ENCODE measurements around the gene CPD. TPM values are rescaled to one million over a fixed set of nuclear protein-coding genes. Genes with fewer than 3 reads are reported as not detected.
"Not testable (repeated sequence)": the region's sequence is repeated elsewhere in the genome, so short reads cannot be mapped to it uniquely, and the experiment has no call there.

The CPD gene
- total and polyA plus RNA-seq, 2 experiments from 2014 or later: 28.0 to 121 TPM

DNA sequence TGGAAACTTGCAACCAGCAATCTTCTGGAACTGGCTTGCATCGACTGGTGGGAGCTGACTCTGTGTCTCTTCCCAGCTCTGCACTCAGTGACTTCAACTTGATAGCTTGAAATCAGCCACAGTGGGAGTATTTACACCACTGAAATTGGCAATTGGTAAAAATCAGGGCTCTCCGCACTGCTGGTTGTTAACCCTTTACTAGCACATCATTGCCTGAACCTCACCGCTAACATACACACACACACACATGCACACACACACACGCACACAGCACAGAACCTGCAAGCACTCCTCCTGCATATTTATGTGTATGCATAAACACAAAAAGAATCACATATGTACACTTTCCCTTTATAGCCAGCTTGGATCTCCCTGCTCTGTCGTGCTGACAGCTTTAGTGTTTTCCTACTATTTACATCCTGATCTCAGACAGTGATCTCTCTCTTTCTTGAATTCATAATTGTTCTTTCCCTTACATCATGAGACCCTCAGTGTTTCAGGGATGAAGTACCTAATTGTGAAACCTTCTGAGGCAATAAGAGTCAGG, 37.0 kb upstream of the CPD start:
- H2AFZ ChIP-seq: no peak overlapping the region
- H3K4me1 ChIP-seq (ENCODE audit: insufficient read depth): peaks cover 15% of the 10 kb centered on the region
- in situ Hi-C loops (cut with MboI): no loop called here
- H3K9ac ChIP-seq: no peak overlapping the region
- H3K36me3 ChIP-seq (ENCODE audit: low read depth): no peaks in the 10 kb centered on the region
- H3K27ac ChIP-seq: no peak overlapping the region
- 0 out of 2 replicates have a peak, but pooled peaks cover 8% of the 10 kb centered on the region for H3F3A ChIP-seq (ENCODE audit: insufficient read depth)
- no peak for TF ChIP-seq EZH2phosphoT487 (IDR thresholded peaks at IDR 0.05; ENCODE audit: insufficient read depth, low read depth)
- no peak for TF ChIP-seq EZH2 (IDR thresholded peaks at IDR 0.05; ENCODE audit: insufficient read depth, poor library complexity, severe bottlenecking)
- no peak for DNase-seq
- no peaks in the 10 kb centered on the region for H3K9me3 ChIP-seq (ENCODE audit: low read depth)
- no peaks in the 10 kb centered on the region for H4K20me1 ChIP-seq (ENCODE audit: insufficient read depth)
- H3K79me2 ChIP-seq (ENCODE audit: insufficient read depth): no peaks in the 10 kb centered on the region
- no peaks in the 10 kb centered on the region for H3K27me3 ChIP-seq (replicated peaks; ENCODE audit: insufficient read depth)
- H3K4me3 ChIP-seq: no peak overlapping the region
- 85 to 97% methylated on average over 5 of the region's 5 CpGs for WGBS, 2 experiments (ENCODE audit: low coverage in 1 of 2, low lambda C conversion rate in 2 of 2, missing lambda C conversion rate in 2 of 2)
- H3K9me2 ChIP-seq (ENCODE audit: insufficient read depth): no peaks in the 10 kb centered on the region
- H3K4me2 ChIP-seq (ENCODE audit: unreplicated experiment): no peak overlapping the region

DNA sequence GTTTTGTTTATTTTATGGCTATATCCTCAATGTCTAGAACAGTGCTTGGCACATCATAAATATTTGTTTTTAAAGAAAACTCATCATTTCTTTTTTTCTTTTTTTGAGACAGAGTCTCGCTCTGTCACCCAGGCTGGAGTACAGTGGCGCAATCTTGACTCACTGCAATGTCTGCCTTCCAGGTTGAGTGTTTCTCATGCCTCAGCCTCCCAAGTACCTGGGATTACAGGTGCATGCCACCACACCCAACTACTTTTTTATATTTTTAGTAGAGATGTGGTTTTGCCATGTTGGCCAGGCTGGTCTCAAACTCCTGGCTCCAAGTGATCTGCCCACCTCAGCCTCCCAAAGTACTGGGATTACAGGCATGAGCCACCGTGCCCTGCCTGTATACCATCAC, 35.5 kb upstream of the CPD start:
- H3K9me2 ChIP-seq (ENCODE audit: insufficient read depth); H3K4me2 ChIP-seq (ENCODE audit: unreplicated experiment); H4K20me1 ChIP-seq (ENCODE audit: insufficient read depth); H3K27me3 ChIP-seq (replicated peaks; ENCODE audit: insufficient read depth); DNase-seq; H3K79me2 ChIP-seq (ENCODE audit: insufficient read depth); H3K4me3 ChIP-seq; H3K9me3 ChIP-seq (ENCODE audit: low read depth); H3F3A ChIP-seq (ENCODE audit: insufficient read depth); H3K36me3 ChIP-seq (ENCODE audit: low read depth); in situ Hi-C loops (cut with MboI); H3K9ac ChIP-seq; H2AFZ ChIP-seq; H3K27ac ChIP-seq: not testable (repeated sequence)
- WGBS, 2 experiments (ENCODE audit: low coverage in 1 of 2, low lambda C conversion rate in 2 of 2, missing lambda C conversion rate in 2 of 2): 80 to 93% methylated on average over 3 of the region's 3 CpGs
- H3K4me1 ChIP-seq (ENCODE audit: insufficient read depth): peaks cover 15% of the 10 kb centered on the region

DNA sequence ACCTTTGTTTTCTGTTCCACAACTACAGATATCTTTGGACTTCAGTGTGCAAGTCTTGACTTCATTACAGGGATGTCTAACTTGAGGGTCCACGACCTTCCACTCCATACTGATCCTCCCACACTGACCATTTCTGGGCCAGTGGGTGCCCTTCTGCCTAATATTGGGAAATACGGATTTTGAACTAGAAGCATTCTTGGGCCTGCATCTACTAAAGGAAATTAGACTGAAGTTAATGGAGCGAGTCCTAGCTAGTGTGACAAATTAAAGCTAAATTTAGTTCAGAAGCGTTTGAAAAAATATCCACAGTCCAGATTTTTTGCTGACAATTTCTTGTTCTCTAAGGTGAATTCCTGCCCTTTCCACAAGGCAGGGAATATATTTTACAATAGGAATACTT, 34.9 kb upstream of the CPD start:
- Histone ChIP-seq H3K4me1 (ENCODE audit: insufficient read depth) (peaks cover 15% of the 10 kb centered on the region), H2AFZ (no peak overlapping the region), H3K27ac (no peak overlapping the region), H3K4me3 (no peak overlapping the region), H3K9ac (no peak overlapping the region), H3K4me2 (ENCODE audit: unreplicated experiment) (no peak overlapping the region), H3K9me2 (ENCODE audit: insufficient read depth) (no peaks in the 10 kb centered on the region), H4K20me1 (ENCODE audit: insufficient read depth) (no peaks in the 10 kb centered on the region), H3K79me2 (ENCODE audit: insufficient read depth) (no peaks in the 10 kb centered on the region), H3K36me3 (ENCODE audit: low read depth) (no peaks in the 10 kb centered on the region), H3K9me3 (ENCODE audit: low read depth) (no peaks in the 10 kb centered on the region), H3K27me3 (replicated peaks; ENCODE audit: insufficient read depth) (no peaks in the 10 kb centered on the region), H3F3A (ENCODE audit: insufficient read depth) (0 out of 2 replicates have a peak, but pooled peaks cover 8% of the 10 kb centered on the region)
- no peak for TF ChIP-seq EZH2phosphoT487 (IDR thresholded peaks at IDR 0.05; ENCODE audit: insufficient read depth, low read depth)
- no peak for TF ChIP-seq EZH2 (IDR thresholded peaks at IDR 0.05; ENCODE audit: insufficient read depth, poor library complexity, severe bottlenecking)
- no peak for DNase-seq
- WGBS, 2 experiments (ENCODE audit: low coverage in 1 of 2, low lambda C conversion rate in 2 of 2, missing lambda C conversion rate in 2 of 2): 74 to 86% methylated on average over 4 of the region's 4 CpGs
- in situ Hi-C loops (cut with MboI): no loop called here

DNA sequence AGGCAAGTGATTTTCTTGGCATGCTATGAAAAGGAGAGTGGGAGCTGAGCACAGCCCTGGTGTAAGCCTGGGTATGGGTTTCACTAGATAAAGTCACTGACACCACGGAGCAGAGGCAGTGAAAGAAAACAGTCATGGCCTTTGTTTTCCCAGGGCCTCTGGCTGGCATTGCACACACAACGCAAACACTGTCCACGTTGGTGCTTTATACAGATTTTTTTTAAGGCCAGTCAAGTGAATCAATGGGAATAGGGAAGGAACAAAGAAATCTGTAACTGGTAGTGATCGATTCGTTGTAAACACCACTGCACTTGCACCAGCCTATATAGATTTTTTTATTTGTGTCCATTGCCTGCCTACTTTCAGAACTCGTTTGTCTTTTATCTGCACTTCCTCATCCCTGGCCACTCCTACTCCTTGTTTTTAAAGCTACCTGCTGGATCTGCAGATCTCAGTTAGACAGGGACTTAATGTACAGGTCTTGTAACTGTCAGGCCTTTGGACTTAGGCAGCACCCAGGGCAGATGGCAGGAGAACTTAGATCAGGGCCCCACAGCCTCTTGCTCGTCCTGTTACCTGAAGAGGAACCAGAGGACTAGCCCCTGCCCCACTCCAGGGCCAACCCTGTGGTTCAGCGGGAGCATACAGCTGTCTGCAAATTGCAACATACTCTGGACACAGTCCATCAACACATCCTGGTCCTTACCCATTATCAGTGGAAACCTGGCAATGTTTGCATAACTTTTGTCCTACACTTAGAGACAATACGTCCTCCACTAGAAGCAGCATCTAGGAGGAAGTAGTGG, 34.2 kb upstream of the CPD start:
- Histone ChIP-seq H3K27ac (no peak overlapping the region), H3K9ac (no peak overlapping the region), H3K36me3 (ENCODE audit: low read depth) (no peaks in the 10 kb centered on the region), H3K27me3 (replicated peaks; ENCODE audit: insufficient read depth) (no peaks in the 10 kb centered on the region), H3K4me3 (no peak overlapping the region), H3K4me2 (ENCODE audit: unreplicated experiment) (peak overlapping the region; percentile 9), H3K4me1 (ENCODE audit: insufficient read depth) (peaks cover 15% of the 10 kb centered on the region), H2AFZ (0 out of 2 replicates have a peak overlapping the region, but pooled peaks have one; percentile 32), H3K9me3 (ENCODE audit: low read depth) (no peaks in the 10 kb centered on the region), H3F3A (ENCODE audit: insufficient read depth) (0 out of 2 replicates have a peak, but pooled peaks cover 8% of the 10 kb centered on the region), H3K79me2 (ENCODE audit: insufficient read depth) (no peaks in the 10 kb centered on the region), H3K9me2 (ENCODE audit: insufficient read depth) (no peaks in the 10 kb centered on the region), H4K20me1 (ENCODE audit: insufficient read depth) (no peaks in the 10 kb centered on the region)
- WGBS, 2 experiments (ENCODE audit: low coverage in 1 of 2, low lambda C conversion rate in 2 of 2, missing lambda C conversion rate in 2 of 2): 68 to 72% methylated on average over 9 of the region's 9 CpGs
- no peak for TF ChIP-seq EZH2phosphoT487 (IDR thresholded peaks at IDR 0.05; ENCODE audit: insufficient read depth, low read depth)
- TF ChIP-seq EZH2 (IDR thresholded peaks at IDR 0.05; ENCODE audit: insufficient read depth, poor library complexity, severe bottlenecking): no peak
- in situ Hi-C loops (cut with MboI): no loop called here
- peak; percentile 45 for DNase-seq
